Stomach (tissue), 4 donors: ENCODE measurements around the gene THAP10.
"Not testable (repeated sequence)": the region's sequence is repeated elsewhere in the genome, so short reads cannot be mapped to it uniquely, and the experiment has no call there.

Experiments
- EP300 ChIP-seq: sonication (generic); formaldehyde crosslinking; IDR thresholded peaks from one replicate; pipeline ENCODE4 v1.6.1; 2017; ENCODE audit warnings: antibody characterized with exemption
- POLR2AphosphoS5 ChIP-seq, 3 donors: sonication (generic); formaldehyde crosslinking; IDR thresholded peaks; one replicate each; pipeline ENCODE4 v1.6.1; 2016; ENCODE audit warnings: antibody characterized with exemption in 3 of 3

DNA sequence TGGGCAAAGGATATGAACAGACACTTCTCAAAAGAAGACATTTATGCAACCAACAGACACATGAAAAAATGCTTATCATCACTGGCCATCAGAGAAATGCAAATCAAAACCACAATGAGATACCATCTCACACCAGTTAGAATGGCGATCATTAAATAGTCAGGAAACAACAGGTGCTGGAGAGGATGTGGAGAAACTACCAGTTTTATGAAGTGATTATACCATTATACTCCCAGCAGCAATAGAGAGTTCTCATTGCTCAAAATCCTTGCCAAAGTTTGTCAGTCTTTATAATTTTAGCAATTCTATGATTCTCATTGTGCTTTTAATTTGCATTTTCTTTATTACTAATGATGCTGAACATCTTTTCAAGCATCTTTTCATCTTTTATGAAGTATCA is 34.7 kb upstream of the THAP10 start:
- not testable (repeated sequence) for TF ChIP-seq POLR2AphosphoS5 (IDR thresholded peaks at IDR 0.05); EP300
